Hepatocyte (in vitro differentiated cells): Measurements from ENCODE around the gene MVB12B.

Experiments
- EZH2 ChIP-seq: fragments of 200-600 bp; sonication (generic); IDR thresholded peaks from 2 replicates; pipeline ENCODE4 v1.6.1; 2016; ENCODE audit warnings: antibody characterized with exemption, mild to moderate bottlenecking, borderline replicate concordance
- EZH2phosphoT487 ChIP-seq: fragments of 200-600 bp; sonication (generic); IDR thresholded peaks from one replicate; pipeline ENCODE4 v1.6.1; 2018; ENCODE audit warnings: antibody characterized with exemption, mild to moderate bottlenecking, low read depth, moderate library complexity; ENCODE audit not compliant: unreplicated experiment, severe bottlenecking
- TF ChIP-seq, protein P1 (sequence below): fragments of 200-600 bp; sonication (generic); IDR thresholded peaks from 2 replicates; pipeline ENCODE4 v1.5.1; 2016; ENCODE audit warnings: antibody characterized with exemption, mild to moderate bottlenecking; ENCODE audit not compliant: poor library complexity

DNA sequence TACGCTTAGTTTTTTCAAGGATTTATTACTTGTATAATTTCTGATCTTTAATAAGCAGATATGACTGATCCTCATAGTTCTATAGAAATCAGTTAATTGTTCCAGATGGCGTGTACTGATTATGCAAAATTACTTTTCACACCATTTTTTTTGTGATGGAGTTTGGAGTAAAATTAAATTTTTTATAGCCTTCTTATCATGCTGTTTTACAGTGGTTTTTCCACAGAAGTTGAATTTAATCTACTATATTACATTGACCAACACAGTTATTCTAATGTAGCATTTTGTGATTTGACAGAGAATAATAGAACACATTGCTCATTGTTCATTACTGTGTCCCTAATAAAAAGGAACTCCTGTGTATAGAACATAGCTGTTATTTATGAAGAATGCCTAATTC is 111.1 kb downstream of the MVB12B start:
- TF ChIP-seq, protein P1, sequence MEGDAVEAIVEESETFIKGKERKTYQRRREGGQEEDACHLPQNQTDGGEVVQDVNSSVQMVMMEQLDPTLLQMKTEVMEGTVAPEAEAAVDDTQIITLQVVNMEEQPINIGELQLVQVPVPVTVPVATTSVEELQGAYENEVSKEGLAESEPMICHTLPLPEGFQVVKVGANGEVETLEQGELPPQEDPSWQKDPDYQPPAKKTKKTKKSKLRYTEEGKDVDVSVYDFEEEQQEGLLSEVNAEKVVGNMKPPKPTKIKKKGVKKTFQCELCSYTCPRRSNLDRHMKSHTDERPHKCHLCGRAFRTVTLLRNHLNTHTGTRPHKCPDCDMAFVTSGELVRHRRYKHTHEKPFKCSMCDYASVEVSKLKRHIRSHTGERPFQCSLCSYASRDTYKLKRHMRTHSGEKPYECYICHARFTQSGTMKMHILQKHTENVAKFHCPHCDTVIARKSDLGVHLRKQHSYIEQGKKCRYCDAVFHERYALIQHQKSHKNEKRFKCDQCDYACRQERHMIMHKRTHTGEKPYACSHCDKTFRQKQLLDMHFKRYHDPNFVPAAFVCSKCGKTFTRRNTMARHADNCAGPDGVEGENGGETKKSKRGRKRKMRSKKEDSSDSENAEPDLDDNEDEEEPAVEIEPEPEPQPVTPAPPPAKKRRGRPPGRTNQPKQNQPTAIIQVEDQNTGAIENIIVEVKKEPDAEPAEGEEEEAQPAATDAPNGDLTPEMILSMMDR, result no peak
- TF ChIP-seq EZH2 (no peak), EZH2phosphoT487 (no peak)
